Omental fat pad (tissue), 4 donors: ENCODE results near the gene EXT2. TPM values are rescaled to one million over a fixed set of nuclear protein-coding genes. Genes with fewer than 3 reads are reported as not detected.

ENCODE experiments used
- ATAC-seq: fragments of 150-250 bp; one replicate; pipeline ENCODE4 v1.9.1; 2016; ENCODE audit warnings: mild to moderate bottlenecking, moderate library complexity; ENCODE audit not compliant: low FRiP score
- DNase-seq: peaks from one replicate; pipeline ENCODE4 v3.0.0-alpha.2; 2019; ENCODE audit warnings: low spot score
- CTCF ChIP-seq, 3 donors: fragments of 450-650 bp; IDR thresholded peaks; one replicate each; pipeline ENCODE4 v1.5.1; 2016 to 2017; ENCODE audit warnings: antibody characterized with exemption in 3 of 3, mild to moderate bottlenecking in 3 of 3, moderate library complexity in 2 of 3
- total RNA-seq, 4 donors: library from RNA; depleted of rRNA; stranded (reverse); fragments of >200 nt; gene quantifications; one replicate each; pipeline ENCODE4 v1.1.0, GENCODE V29; 2016

EXT2 gene
- total RNA-seq, 4 donors from 2014 or later, result 60.5 to 91.0 (median 76.1) TPM

DNA sequence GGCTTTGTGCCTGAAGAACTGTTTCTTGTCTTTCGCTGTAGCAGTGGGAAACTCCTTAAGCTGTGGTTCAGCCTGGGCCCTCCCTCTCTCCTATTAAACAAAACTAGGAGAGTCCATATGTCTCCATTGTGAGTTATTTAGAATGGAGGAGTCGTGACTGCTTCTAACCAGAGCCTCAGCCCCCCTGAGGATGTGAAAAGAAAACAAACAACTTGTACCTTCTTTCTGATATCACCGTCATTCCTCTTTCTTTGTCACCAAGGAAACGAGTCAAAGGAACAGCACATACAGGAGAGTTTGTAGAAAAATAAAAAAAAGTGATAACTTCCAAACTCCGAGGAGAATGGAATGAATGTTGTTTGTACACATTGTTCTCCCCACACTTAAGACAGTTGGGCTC, 11.6 kb upstream of the EXT2 start:
- DNase-seq, result no peak
- no peak for ATAC-seq
- no peak for TF ChIP-seq CTCF (IDR thresholded peaks at IDR 0.05)

DNA sequence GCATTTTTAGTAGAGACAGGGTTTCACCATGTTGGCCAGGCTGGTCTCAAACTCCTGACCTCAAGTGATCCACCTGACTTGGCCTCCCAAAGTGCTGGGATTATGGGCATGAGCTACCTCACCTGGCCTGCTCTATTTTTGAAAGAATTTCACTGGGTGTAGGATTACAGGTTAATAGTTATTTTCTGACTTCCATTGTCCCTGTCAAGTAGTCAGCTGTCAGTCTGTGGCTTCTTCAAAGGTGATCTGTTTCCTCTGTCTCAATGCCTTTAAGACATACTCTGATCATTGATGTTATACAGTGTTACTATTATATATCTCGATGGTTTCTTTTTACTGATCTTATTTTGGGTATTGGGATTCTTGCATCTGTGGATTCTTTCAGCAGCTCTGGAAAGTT, 10.1 kb upstream of the EXT2 start:
- no peak for DNase-seq
- ATAC-seq, result no peak
- TF ChIP-seq CTCF (IDR thresholded peaks at IDR 0.05), result no peak

- TF ChIP-seq CTCF (IDR thresholded peaks at IDR 0.05), result no peak
- no peak for DNase-seq
- ATAC-seq, result no peak
These were observed 7.1 kb upstream of the EXT2 start for GRCh38 chr11:44088377-44088776.

DNA sequence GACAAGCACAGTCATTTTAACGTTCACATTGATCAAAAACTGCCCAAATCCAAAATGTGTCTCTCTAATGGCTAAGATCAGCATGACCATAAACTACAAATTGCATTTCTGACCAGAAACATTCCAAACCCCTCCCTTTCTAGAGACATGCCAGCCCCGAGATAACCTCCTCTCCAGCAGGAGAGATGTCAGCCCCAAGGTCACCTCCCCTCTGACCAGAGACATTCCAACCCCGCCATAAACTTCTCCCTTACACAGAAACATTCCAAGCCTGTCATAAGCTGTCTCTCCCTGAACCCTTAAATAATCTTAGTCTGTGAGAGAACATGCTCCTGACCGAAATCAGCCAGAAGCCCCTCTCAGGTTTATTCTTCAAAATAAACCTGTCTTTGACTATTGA, 6.6 kb upstream of the EXT2 start:
- ATAC-seq (no peak), DNase-seq (no peak)
- TF ChIP-seq CTCF (IDR thresholded peaks at IDR 0.05), result no peak

- no peak for TF ChIP-seq CTCF (IDR thresholded peaks at IDR 0.05)
- no peak for DNase-seq
- ATAC-seq, result no peak
These were observed 4.9 kb upstream of the EXT2 start for GRCh38 chr11:44090539-44090938.

- peak; percentile 39 for ATAC-seq
- DNase-seq, result peak; percentile 89
- no peak for TF ChIP-seq CTCF (IDR thresholded peaks at IDR 0.05)
These were observed 1.1 kb upstream of the EXT2 start for GRCh38 chr11:44094260-44094868.

DNA sequence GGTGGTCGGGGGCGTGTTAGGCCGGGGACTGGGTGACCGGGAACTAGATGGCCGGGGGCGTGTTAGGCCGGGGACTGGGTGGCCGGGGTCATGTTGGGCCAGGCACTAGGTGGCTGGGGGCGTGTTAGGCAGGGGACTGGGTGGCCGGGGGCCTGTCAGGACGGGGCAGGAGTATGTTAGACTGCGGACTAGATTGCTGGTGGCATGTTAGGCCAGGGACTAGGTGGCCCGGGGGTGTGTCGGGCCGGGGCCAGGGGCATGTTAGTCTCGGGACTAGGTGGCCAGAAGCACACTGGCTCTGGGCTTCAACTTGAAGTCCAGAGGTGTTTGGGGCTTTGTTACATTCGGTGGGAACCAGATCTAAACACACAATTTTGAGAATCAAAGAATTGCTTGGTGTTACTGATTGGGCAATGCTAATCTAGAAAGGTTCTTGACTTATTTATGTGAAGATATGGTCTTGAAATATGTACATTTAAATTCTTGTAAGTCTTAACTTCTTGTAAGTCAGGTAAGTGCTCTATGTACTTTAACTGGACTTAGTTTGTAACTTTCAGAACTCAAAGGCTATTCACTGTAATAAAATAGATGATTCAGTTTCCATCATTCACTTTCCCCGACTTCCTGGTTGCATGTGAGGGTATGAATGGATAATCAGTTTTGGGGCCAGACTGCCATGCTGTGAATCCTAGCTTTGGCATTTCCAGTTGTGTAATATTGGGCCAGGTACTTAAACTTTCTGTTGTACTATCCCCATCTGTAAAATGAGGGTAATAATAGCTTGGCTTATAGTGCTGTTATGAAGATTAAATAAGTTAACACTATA, 1.1 kb downstream of the EXT2 start:
- no peak for TF ChIP-seq CTCF (IDR thresholded peaks at IDR 0.05)
- ATAC-seq (peak; percentile 36), DNase-seq (no peak)
